Cardiac muscle cell (in vitro differentiated cells and primary cell): Measurements from ENCODE around the gene GPHA2. TPM values are rescaled to one million over a fixed set of nuclear protein-coding genes. Genes with fewer than 3 reads are reported as not detected.

Source experiments
- DNase-seq, 2 donors: peaks; one replicate each; pipeline versions ENCODE4 v3.0.0 to v3.0.0-alpha.2; 2010 to 2017; ENCODE audit warnings: low read depth in 1 of 2, low spot score in 1 of 2
- H3K27ac ChIP-seq: fragments of 200-600 bp; sonication (generic); 2 replicates; pipeline ENCODE4 v1.5.1; 2016
- H3K27me3 ChIP-seq: fragments of 200-600 bp; sonication (generic); 2 replicates; pipeline ENCODE4 v1.6.0; 2016; ENCODE audit warnings: control low read depth
- H3K36me3 ChIP-seq: fragments of 200-600 bp; sonication (generic); 2 replicates; pipeline ENCODE4 v1.5.1; 2016; ENCODE audit warnings: control low read depth
- H3K4me1 ChIP-seq: fragments of 200-600 bp; sonication (generic); 2 replicates; pipeline ENCODE4 v1.8.1; 2017; ENCODE audit warnings: low read depth, mild to moderate bottlenecking, mixed run types
- H3K4me3 ChIP-seq: fragments of 200-600 bp; sonication (generic); 2 replicates; pipeline ENCODE4 v1.5.1; 2016; ENCODE audit warnings: mild to moderate bottlenecking
- H3K9me3 ChIP-seq: fragments of 200-600 bp; sonication (generic); 2 replicates; pipeline ENCODE4 v1.5.1; 2017; ENCODE audit warnings: low read depth, mild to moderate bottlenecking, control low read depth
- CTCF ChIP-seq: IDR thresholded peaks from 2 replicates; pipeline ENCODE4 v1.5.1; 2012; ENCODE audit warnings: low read depth, mild to moderate bottlenecking, low read length
- polyA plus RNA-seq: library from polyadenylated mRNA; unstranded; fragments of >200 nt; fragmentation: Nextera tagmentation; extraction: Ambion mirVana; gene quantifications from 2 replicates; pipeline ENCODE4 v1.2.1, GENCODE V29; 2016
- total RNA-seq: library from RNA; depleted of rRNA; stranded (reverse); fragments of >200 nt; gene quantifications from 2 replicates; pipeline ENCODE4 v1.2.3, GENCODE V29; 2016

The GPHA2 gene
- total and polyA plus RNA-seq, 2 experiments from 2014 or later, result 0.60 TPM; not detected in 1

DNA sequence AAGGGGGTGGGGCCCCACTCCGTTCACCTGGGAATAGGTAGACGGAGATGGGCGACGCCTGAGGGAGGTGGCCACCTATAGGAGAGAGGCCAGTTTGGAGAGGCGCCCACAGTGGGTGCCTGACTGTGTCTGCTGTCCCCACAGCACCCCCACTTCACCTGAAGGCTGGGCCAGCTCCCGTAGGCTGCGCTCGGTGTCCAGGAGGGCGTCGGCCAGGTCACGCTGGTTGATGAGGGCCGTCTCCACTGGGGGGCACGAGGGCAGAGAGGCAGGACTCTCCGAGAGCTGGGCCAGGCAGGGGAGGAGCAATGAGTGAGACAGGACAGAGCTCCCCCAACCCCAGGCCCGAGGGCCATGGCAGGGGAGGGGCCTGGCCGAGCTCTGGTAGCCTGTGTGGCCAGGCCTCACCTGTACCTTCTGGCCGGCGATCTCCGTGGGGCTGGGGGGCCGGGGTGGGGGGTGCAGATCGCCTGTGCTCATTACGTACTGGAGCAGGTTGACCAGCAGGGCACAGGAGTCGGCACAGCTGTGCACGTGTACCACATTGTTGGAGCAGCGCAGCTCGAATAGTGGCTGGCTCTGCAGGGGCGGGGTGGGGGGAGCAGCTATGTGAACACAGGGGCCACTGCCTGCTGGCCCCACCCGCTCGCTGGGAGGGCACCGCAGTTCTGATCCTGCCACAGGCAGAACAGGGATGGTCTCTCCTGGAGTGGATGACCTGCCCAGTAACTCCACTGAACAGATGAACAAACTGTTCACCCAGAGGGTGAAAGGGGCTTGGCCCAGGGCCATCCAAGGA is 33.4 kb downstream of the GPHA2 start:
- no peak overlapping the region for H3K4me3 ChIP-seq
- DNase-seq, result no peak
- no peak for TF ChIP-seq CTCF
- no peaks in the 10 kb centered on the region for H3K4me1 ChIP-seq
- H3K9me3 ChIP-seq, result no peaks in the 10 kb centered on the region
- H3K36me3 ChIP-seq, result peaks cover 49% of the 10 kb centered on the region
- H3K27me3 ChIP-seq, result no peaks in the 10 kb centered on the region
- H3K27ac ChIP-seq, result no peak overlapping the region

DNA sequence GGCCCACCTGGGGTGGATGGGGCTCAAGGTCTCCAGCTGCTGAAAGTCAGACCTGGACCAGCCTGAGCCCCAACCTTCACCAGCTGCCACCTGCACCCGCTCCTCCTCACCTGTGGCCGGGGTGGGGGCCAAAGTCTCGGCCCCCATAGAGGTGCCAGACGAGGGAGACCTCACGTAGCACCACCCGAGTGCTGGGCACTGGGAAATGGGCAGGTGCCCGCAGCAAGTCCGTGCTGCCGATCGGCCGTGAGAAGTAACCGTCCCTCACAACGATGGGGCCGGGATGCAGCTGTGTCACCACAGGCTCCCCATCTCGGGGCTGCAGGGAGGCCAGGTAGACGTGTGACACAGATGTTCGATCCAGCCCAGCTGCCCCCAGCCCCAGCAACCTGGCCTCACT is 34.9 kb downstream of the GPHA2 start:
- Histone ChIP-seq H3K36me3 (peaks cover 35% of the 10 kb centered on the region), H3K27me3 (no peaks in the 10 kb centered on the region), H3K4me3 (no peak overlapping the region), H3K9me3 (no peaks in the 10 kb centered on the region), H3K27ac (no peak overlapping the region), H3K4me1 (no peaks in the 10 kb centered on the region)
- DNase-seq, result no peak
- TF ChIP-seq CTCF, result no peak

DNA sequence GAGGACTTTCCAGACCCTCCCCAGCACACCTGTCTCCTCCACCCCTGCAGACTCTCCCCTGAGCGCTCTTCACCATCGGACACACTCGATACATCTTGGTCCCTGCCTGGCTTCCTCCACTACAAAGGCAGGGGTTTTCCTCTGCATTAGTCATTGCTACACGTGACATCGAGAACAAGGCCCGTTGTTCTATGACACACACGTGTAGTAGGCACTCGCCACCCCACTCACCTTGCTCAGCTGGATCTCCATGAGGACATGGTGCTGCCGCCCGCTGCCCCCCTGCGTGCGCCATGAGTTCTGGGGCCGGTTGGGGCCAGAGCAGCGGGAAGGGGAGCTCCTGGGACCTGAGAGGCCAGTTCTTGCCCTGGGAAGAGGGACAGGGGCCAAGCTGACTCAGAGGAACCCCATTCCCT is 35.4 kb downstream of the GPHA2 start:
- no peak overlapping the region for H3K4me3 ChIP-seq
- no peaks in the 10 kb centered on the region for H3K9me3 ChIP-seq
- H3K4me1 ChIP-seq, result no peaks in the 10 kb centered on the region
- DNase-seq, result no peak
- no peak for TF ChIP-seq CTCF
- H3K27ac ChIP-seq, result no peak overlapping the region
- no peaks in the 10 kb centered on the region for H3K27me3 ChIP-seq
- peaks cover 33% of the 10 kb centered on the region for H3K36me3 ChIP-seq

- Histone ChIP-seq H3K27ac (no peak overlapping the region), H3K4me1 (no peaks in the 10 kb centered on the region), H3K36me3 (peaks cover 23% of the 10 kb centered on the region), H3K27me3 (no peaks in the 10 kb centered on the region), H3K4me3 (no peak overlapping the region), H3K9me3 (no peaks in the 10 kb centered on the region)
- DNase-seq, result no peak
- no peak for TF ChIP-seq CTCF
Measured at GRCh38 chr11:64898541-64898940, 37.2 kb downstream of the GPHA2 start.

- Histone ChIP-seq H3K4me1 (no peaks in the 10 kb centered on the region), H3K27ac (no peak overlapping the region), H3K9me3 (no peaks in the 10 kb centered on the region), H3K36me3 (peaks cover 22% of the 10 kb centered on the region), H3K27me3 (no peaks in the 10 kb centered on the region), H3K4me3 (no peak overlapping the region)
- TF ChIP-seq CTCF, result no peak
- DNase-seq, result no peak
Measured at GRCh38 chr11:64898076-64898445, 37.6 kb downstream of the GPHA2 start.
